RWPE2 (cell line): ENCODE measurements around the gene RCAN1.

ENCODE experiments used
- ATAC-seq: fragments of 200-7000 bp; cut with Tn5 transposase; 3 replicates; pipeline ENCODE4 v1.9.1; 2021; ENCODE audit warnings: low read depth
- DNase-seq: peaks from one replicate; pipeline ENCODE4 v3.0.0-alpha.2; 2020; ENCODE audit warnings: low spot score
- H3K27ac ChIP-seq: fragments of 450-650 bp; 2 replicates; pipeline ENCODE4 v1.5.1; 2017; ENCODE audit warnings: mild to moderate bottlenecking; ENCODE audit not compliant: poor library complexity, severe bottlenecking
- H3K27me3 ChIP-seq: fragments of 250-450 bp; sonication (Bioruptor Pico); 2 replicates; pipeline ENCODE4 v1.5.1; 2021; ENCODE audit warnings: mild to moderate bottlenecking, moderate library complexity; ENCODE audit not compliant: insufficient read depth, poor library complexity, severe bottlenecking
- H3K36me3 ChIP-seq: fragments of 250-450 bp; sonication (Bioruptor Pico); 2 replicates; pipeline ENCODE4 v1.5.1; 2020; ENCODE audit warnings: low read depth, mild to moderate bottlenecking, moderate library complexity
- H3K4me1 ChIP-seq: fragments of 250-450 bp; sonication (Bioruptor Pico); 2 replicates; pipeline ENCODE4 v1.5.1; 2021; ENCODE audit warnings: mild to moderate bottlenecking, moderate library complexity; ENCODE audit not compliant: insufficient read depth, poor library complexity, severe bottlenecking
- H3K4me3 ChIP-seq: fragments of 250-450 bp; sonication (Bioruptor Pico); 2 replicates; pipeline ENCODE4 v1.5.1; 2021; ENCODE audit warnings: mild to moderate bottlenecking, moderate library complexity; ENCODE audit not compliant: severe bottlenecking
- H3K9me3 ChIP-seq: fragments of 250-450 bp; sonication (Bioruptor Pico); 2 replicates; pipeline ENCODE4 v1.5.1; 2021; ENCODE audit warnings: mild to moderate bottlenecking, moderate library complexity; ENCODE audit not compliant: severe bottlenecking
- CTCF ChIP-seq: fragments of 450-650 bp; IDR thresholded peaks from one replicate; pipeline ENCODE4 v1.5.1; 2017; ENCODE audit warnings: mild to moderate bottlenecking, moderate library complexity; ENCODE audit not compliant: poor library complexity, severe bottlenecking

The RCAN1 gene

DNA sequence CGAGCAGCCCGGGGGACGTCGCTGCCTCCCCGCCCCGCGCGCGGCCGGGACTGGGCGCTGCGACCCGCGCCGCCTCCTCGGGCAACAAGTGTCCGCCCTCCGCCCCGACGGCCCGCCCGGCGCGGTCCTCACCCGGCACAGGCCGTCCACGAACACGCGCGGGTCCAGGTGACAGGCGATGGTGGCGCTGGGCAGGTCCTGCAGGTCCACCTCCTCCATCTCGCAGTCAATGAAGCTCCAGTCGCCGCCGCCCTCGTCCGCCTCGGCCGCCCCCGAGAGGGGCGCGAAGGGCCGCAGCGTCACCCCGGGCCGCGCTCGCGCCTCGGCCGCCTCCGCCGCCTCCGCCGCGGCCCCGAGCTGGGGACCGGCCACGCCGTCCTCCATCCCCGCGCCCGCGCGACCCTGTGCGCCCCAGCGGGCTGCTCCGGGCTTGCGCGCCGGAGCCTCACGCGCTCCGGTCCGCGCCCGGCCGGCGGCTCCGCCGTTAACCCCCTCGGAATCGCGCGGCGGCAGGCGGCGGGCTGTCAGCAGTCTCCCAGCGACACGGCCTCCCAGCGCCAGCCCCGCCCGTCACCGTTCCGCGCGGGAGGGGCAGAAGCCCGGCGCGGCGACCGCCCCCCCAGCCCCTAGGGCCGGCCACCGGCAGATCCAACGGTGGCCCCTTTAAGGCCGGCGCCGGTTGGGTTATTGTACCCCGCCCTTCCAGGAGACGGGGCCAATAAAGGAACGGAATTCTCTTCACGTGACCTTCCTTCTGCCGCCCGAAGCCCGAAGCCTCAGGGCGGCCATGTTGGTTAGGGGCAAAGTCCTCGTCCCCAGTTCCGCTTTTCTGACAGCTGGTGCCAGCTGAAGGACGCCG lies at the start of gene RCAN1:
TSS of gene RCAN1 (minus strand) at position 486 of the 859 bp plus-strand sequence. CDS start at position 384, 102 bp downstream.
- Histone ChIP-seq H3K36me3 (no peaks in the 10 kb centered on the region), H3K9me3 (no peaks in the 10 kb centered on the region), H3K27ac (peak within 1 kb of the TSS; percentile 10), H3K4me1 (peaks cover 4% of the 10 kb centered on the region), H3K27me3 (no peaks in the 10 kb centered on the region), H3K4me3 (peak within 1 kb of the TSS; percentile 85)
- no peak for TF ChIP-seq CTCF
- ATAC-seq (peak; percentile 97), DNase-seq (peak; percentile 88)

- H3K27ac ChIP-seq = no peak overlapping the region
- H3K27me3 ChIP-seq = peaks cover 5% of the 10 kb centered on the region
- ATAC-seq = no peak
- no peak for DNase-seq
- no peaks in the 10 kb centered on the region for H3K4me1 ChIP-seq
- no peak for TF ChIP-seq CTCF
- H3K9me3 ChIP-seq = peaks cover 7% of the 10 kb centered on the region
- no peak overlapping the region for H3K4me3 ChIP-seq
- no peaks in the 10 kb centered on the region for H3K36me3 ChIP-seq
Observed at GRCh38 chr21:34661848-34662247, 46.9 kb upstream of the RCAN1 start.

- no peak for TF ChIP-seq CTCF
- no peaks in the 10 kb centered on the region for H3K4me1 ChIP-seq
- ATAC-seq (no peak), DNase-seq (no peak)
- H3K4me3 ChIP-seq = no peak overlapping the region
- no peaks in the 10 kb centered on the region for H3K9me3 ChIP-seq
- H3K27ac ChIP-seq = no peak overlapping the region
- no peaks in the 10 kb centered on the region for H3K36me3 ChIP-seq
- H3K27me3 ChIP-seq = peaks cover 5% of the 10 kb centered on the region
Observed at GRCh38 chr21:34653522-34653921, 38.6 kb upstream of the RCAN1 start.

GRCh38 chr21:34651642-34652041 lies 36.7 kb upstream of the RCAN1 start:
- Histone ChIP-seq H3K36me3 (no peaks in the 10 kb centered on the region), H3K4me1 (no peaks in the 10 kb centered on the region), H3K27ac (no peak overlapping the region), H3K27me3 (no peaks in the 10 kb centered on the region), H3K4me3 (no peak overlapping the region), H3K9me3 (no peaks in the 10 kb centered on the region)
- no peak for TF ChIP-seq CTCF
- DNase-seq (no peak), ATAC-seq (no peak)

DNA sequence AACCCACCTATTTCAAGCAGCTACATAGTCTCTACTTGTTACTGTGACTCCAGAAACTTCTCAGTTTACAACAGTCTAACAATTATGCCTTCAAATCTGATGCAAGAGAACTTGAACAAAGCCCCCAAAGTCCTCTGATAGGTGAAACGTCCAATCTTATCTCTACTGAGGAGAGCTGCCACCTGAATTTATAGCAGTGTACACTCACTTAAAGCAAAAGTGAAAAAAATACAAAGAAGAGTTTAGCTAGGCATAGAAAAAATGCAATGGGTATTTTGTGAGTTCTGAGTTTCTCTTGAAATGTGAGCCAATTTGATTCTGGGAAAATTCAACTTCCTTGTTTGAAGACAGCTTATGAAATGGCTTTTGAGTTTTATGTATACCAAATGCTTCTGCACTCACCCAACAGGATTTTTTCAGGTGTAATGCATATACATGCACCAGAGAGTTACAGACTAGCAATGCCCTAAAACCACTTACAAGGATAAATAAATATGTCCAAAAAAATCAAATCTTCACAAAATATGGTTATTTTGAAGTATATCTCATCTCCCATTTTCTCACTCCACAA lies 36.0 kb upstream of the RCAN1 start:
- no peak for DNase-seq
- ATAC-seq = no peak
- Histone ChIP-seq H3K27me3 (no peaks in the 10 kb centered on the region), H3K4me3 (no peak overlapping the region), H3K27ac (no peak overlapping the region), H3K36me3 (no peaks in the 10 kb centered on the region), H3K4me1 (no peaks in the 10 kb centered on the region), H3K9me3 (no peaks in the 10 kb centered on the region)
- no peak for TF ChIP-seq CTCF
